B cell (primary cell): ENCODE measurements around the gene C13orf42. TPM values are rescaled to one million over a fixed set of nuclear protein-coding genes. Genes with fewer than 3 reads are reported as not detected.

Source experiments
- ATAC-seq: fragments of 200-7000 bp; cut with Tn5 transposase; one replicate; pipeline ENCODE4 v1.10.0; 2021; ENCODE audit warnings: low read depth, mild to moderate bottlenecking, moderate number of reproducible peaks, moderate library complexity
- CTCF ChIA-PET: fragments of 350-600 bp; sonication (Branson Sonifier 250); formaldehyde crosslinking; loops from one replicate; lab custom pipeline; 2021; ENCODE audit warnings: antibody characterized with exemption, inconsistent platforms; lab: Charles Lee
- POLR2A ChIA-PET: fragments of 350-600 bp; sonication (Branson Sonifier 250); formaldehyde crosslinking; loops from one replicate; lab custom pipeline; 2021; ENCODE audit warnings: antibody characterized with exemption; lab: Charles Lee
- DNase-seq: peaks from one replicate; pipeline ENCODE4 v3.0.0; 2013
- H2AFZ ChIP-seq: 2 replicates; pipeline ENCODE4 v1.6.1; 2012; ENCODE audit warnings: mild to moderate bottlenecking, low read depth, low read length; ENCODE audit not compliant: insufficient read depth, poor library complexity, severe bottlenecking
- H3K27ac ChIP-seq, 2 donors: 1 replicate in 1 of 2; 2 replicates in 1 of 2; pipeline ENCODE4 v1.5.1; 2012 to 2013; ENCODE audit warnings: low read length in 2 of 2, mild to moderate bottlenecking in 2 of 2, moderate library complexity in 1 of 2
- H3K27me3 ChIP-seq, 4 experiments: fragments of 200-600 bp in 1 of 4; sonication (generic) in 1 of 4; replicated peaks in 1 of 4; 1 replicate in 2 of 4; 2 replicates in 2 of 4; pipeline versions ENCODE4 v1.6.1 to v1.7.0; 2013 to 2016; ENCODE audit warnings: low read length in 3 of 4, mild to moderate bottlenecking in 2 of 4, mixed read lengths in 1 of 4, moderate library complexity in 1 of 4; ENCODE audit not compliant: insufficient read depth in 4 of 4, control insufficient read depth in 3 of 4; ENCODE audit errors: control extremely low read depth in 1 of 4
- H3K36me3 ChIP-seq, 2 experiments: replicated peaks in 1 of 2; 1 replicate in 1 of 2; 2 replicates in 1 of 2; pipeline versions ENCODE4 v1.6.1 to v1.7.1; 2013; ENCODE audit warnings: low read length in 1 of 2; ENCODE audit not compliant: insufficient read depth in 2 of 2, control insufficient read depth in 1 of 2; ENCODE audit errors: control extremely low read depth in 1 of 2, extremely low read depth in 1 of 2
- H3K4me1 ChIP-seq, 2 donors: fragments of 200-600 bp in 1 of 2; sonication (generic) in 1 of 2; 1 replicate in 1 of 2; 2 replicates in 1 of 2; pipeline versions ENCODE4 v1.5.1 to v1.6.1; 2013 to 2017; ENCODE audit warnings: low read length in 2 of 2; ENCODE audit not compliant: control insufficient read depth in 2 of 2, insufficient read depth in 2 of 2
- H3K4me2 ChIP-seq: replicated peaks from 2 replicates; pipeline ENCODE3; 2012; ENCODE audit warnings: mild to moderate bottlenecking, low read depth, low read length; ENCODE audit not compliant: poor library complexity, severe bottlenecking
- H3K4me3 ChIP-seq, 5 experiments: fragments of 200-600 bp in 1 of 5; sonication (generic) in 1 of 5; 1 replicate in 3 of 5; 2 replicates in 2 of 5; pipeline versions ENCODE4 v1.5.1 to v1.7.0; 2011 to 2016; ENCODE audit warnings: low read length in 4 of 5, mild to moderate bottlenecking in 4 of 5, low read depth in 2 of 5, control low read depth in 1 of 5, moderate library complexity in 1 of 5; ENCODE audit not compliant: insufficient read depth in 1 of 5; ENCODE audit errors: control extremely low read depth in 1 of 5, extremely low read depth in 1 of 5
- H3K79me2 ChIP-seq: fragments of 200-600 bp; sonication (generic); one replicate; pipeline ENCODE4 v1.6.0; 2016; ENCODE audit warnings: low read length; ENCODE audit not compliant: control insufficient read depth, insufficient read depth
- H3K9ac ChIP-seq: fragments of 200-600 bp; sonication (generic); 2 replicates; pipeline ENCODE4 v1.6.1; 2017; ENCODE audit warnings: mild to moderate bottlenecking, low read length, moderate library complexity
- H3K9me3 ChIP-seq, 3 donors: one replicate each; pipeline versions ENCODE4 v1.6.1 to v1.7.1; 2013; ENCODE audit warnings: low read length in 2 of 3; ENCODE audit not compliant: control insufficient read depth in 2 of 3, insufficient read depth in 1 of 3; ENCODE audit errors: control extremely low read depth in 1 of 3
- H4K20me1 ChIP-seq: 2 replicates; pipeline ENCODE4 v1.6.0; 2012; ENCODE audit warnings: mild to moderate bottlenecking, low read length; ENCODE audit not compliant: insufficient read depth, control insufficient read depth, poor library complexity, severe bottlenecking
- H3K27ac Mint-ChIP-seq: one replicate; pipeline ENCODE4 v1.8.0; 2021; ENCODE audit warnings: mixed read lengths
- H3K27me3 Mint-ChIP-seq: one replicate; pipeline ENCODE4 v1.8.0; 2021; ENCODE audit warnings: mixed read lengths
- H3K4me1 Mint-ChIP-seq: one replicate; pipeline ENCODE4 v1.8.0; 2021; ENCODE audit warnings: mixed read lengths
- H3K4me3 Mint-ChIP-seq: one replicate; pipeline ENCODE4 v1.8.0; 2021; ENCODE audit warnings: mixed read lengths
- H3K9me3 Mint-ChIP-seq: one replicate; pipeline ENCODE4 v1.8.0; 2022; ENCODE audit warnings: mixed read lengths; ENCODE audit not compliant: insufficient read depth
- EZH2 ChIP-seq: IDR thresholded peaks from 2 replicates; pipeline ENCODE4 v1.6.1; 2012; ENCODE audit warnings: borderline replicate concordance, low read depth, mild to moderate bottlenecking, moderate library complexity, low read length; ENCODE audit not compliant: insufficient read depth, poor library complexity, severe bottlenecking
- WGBS: methylation state at CpG from one replicate; pipeline ENCODE4 v1.1.5; 2013; ENCODE audit warnings: missing lambda C conversion rate; ENCODE audit not compliant: insufficient coverage; 5-methylcytosine and 5-hydroxymethylcytosine counted together
- intact Hi-C: fragments of 100-400 bp; cut with micrococcal nuclease; formaldehyde crosslinking; loops from one replicate; pipeline ENCODE4 v1.10.0; 2022
- polyA plus RNA-seq: library from polyadenylated mRNA; depleted of rRNA; stranded (reverse); fragments of >200 nt; gene quantifications from 2 replicates; pipeline ENCODE4 v1.2.3, GENCODE V29; 2012
- total RNA-seq, 2 donors: library from RNA; stranded (reverse); fragments of 120-200 nt in 1 of 2; gene quantifications; 1 replicate in 1 of 2; 2 replicates in 1 of 2; pipeline versions ENCODE4 v1.2.3 to v1.2.4, GENCODE V29; 2013 to 2022
- TF ChIP-seq, protein P1 (sequence below): fragments of 200-600 bp; IDR thresholded peaks from one replicate; pipeline ENCODE4 v1.8.0; 2022; ENCODE audit warnings: antibody characterized with exemption, mild to moderate bottlenecking

C13orf42 gene
- total and polyA plus RNA-seq, 2 donors (not counting 1 experiment from before 2014, with no cell fraction given) = not detected

- DNase-seq (no peak), ATAC-seq (no peak)
- CTCF ChIA-PET = no interaction called here
- Histone ChIP-seq H3K9me3 (no peaks in the 10 kb centered on the region), H3K4me3 (no peak overlapping the region), H4K20me1 (no peaks in the 10 kb centered on the region), H3K36me3 (no peaks in the 10 kb centered on the region), H3K27ac (no peak overlapping the region), H3K9ac (no peak overlapping the region), H3K4me1 (no peaks in the 10 kb centered on the region), H3K27me3 (peaks cover 0 to 3% (median under 1%) of the 10 kb centered on the region in 4 experiments), H3K4me2 (no peak overlapping the region), H3K79me2 (no peaks in the 10 kb centered on the region), H2AFZ (no peak overlapping the region)
- intact Hi-C loops = no loop called here
- no peak overlapping the region for H3K4me3 Mint-ChIP-seq
- no peak overlapping the region for H3K27ac Mint-ChIP-seq
- H3K9me3 Mint-ChIP-seq = no peaks in the 10 kb centered on the region
- no peaks in the 10 kb centered on the region for H3K4me1 Mint-ChIP-seq
- POLR2A ChIA-PET = no interaction called here
- H3K27me3 Mint-ChIP-seq = peaks cover 18% of the 10 kb centered on the region
- no CpG with 5 or more reads among the region's 4 CpGs for WGBS
- no peak for TF ChIP-seq EZH2
- TF ChIP-seq, protein P1, sequence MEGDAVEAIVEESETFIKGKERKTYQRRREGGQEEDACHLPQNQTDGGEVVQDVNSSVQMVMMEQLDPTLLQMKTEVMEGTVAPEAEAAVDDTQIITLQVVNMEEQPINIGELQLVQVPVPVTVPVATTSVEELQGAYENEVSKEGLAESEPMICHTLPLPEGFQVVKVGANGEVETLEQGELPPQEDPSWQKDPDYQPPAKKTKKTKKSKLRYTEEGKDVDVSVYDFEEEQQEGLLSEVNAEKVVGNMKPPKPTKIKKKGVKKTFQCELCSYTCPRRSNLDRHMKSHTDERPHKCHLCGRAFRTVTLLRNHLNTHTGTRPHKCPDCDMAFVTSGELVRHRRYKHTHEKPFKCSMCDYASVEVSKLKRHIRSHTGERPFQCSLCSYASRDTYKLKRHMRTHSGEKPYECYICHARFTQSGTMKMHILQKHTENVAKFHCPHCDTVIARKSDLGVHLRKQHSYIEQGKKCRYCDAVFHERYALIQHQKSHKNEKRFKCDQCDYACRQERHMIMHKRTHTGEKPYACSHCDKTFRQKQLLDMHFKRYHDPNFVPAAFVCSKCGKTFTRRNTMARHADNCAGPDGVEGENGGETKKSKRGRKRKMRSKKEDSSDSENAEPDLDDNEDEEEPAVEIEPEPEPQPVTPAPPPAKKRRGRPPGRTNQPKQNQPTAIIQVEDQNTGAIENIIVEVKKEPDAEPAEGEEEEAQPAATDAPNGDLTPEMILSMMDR = no peak
Measured at GRCh38 chr13:51093574-51093973, 17.5 kb downstream of the C13orf42 start.

DNA sequence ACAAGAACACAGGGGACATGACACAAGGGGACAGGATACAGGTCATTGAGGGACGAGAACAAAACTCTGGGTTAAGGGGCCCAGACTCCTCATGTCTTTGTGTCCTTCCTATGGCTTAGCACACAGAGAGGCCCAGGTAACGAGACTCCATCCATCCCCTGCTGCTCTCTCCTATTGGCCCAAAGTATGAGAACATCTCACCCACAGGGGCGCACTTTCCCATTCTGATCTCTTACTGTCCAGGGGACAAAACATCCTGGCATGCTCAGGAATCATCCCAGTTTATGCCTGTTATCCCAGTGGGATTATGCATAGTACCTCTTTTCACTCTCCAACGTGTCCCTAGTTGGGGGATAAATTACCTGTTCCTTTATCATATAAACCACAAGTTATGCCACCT, 19.2 kb downstream of the C13orf42 start:
- H3K4me1 ChIP-seq = no peaks in the 10 kb centered on the region
- no peaks in the 10 kb centered on the region for H3K9me3 ChIP-seq
- Mint-ChIP-seq H3K4me1 (no peaks in the 10 kb centered on the region), H3K4me3 (no peak overlapping the region), H3K9me3 (no peaks in the 10 kb centered on the region), H3K27me3 (peaks cover 1% of the 10 kb centered on the region), H3K27ac (no peak overlapping the region)
- DNase-seq (no peak), ATAC-seq (no peak)
- POLR2A ChIA-PET = no interaction called here
- no peaks in the 10 kb centered on the region for H4K20me1 ChIP-seq
- H3K9ac ChIP-seq = no peak overlapping the region
- H3K27me3 ChIP-seq = no peaks in the 10 kb centered on the region
- TF ChIP-seq, protein P1 = no peak
- no peak for TF ChIP-seq EZH2
- no peak overlapping the region for H2AFZ ChIP-seq
- intact Hi-C loops = no loop called here
- no peaks in the 10 kb centered on the region for H3K36me3 ChIP-seq
- no peaks in the 10 kb centered on the region for H3K79me2 ChIP-seq
- no peak overlapping the region for H3K4me3 ChIP-seq
- WGBS = 86% methylated on average over 3 of the region's 4 CpGs
- no peak overlapping the region for H3K27ac ChIP-seq
- no peak overlapping the region for H3K4me2 ChIP-seq
- CTCF ChIA-PET = no interaction called here
